Fibroblast of skin of left quadriceps (primary cell): ENCODE data around the gene ABCC2.

Experiments used
- DNase-seq, 2 experiments: peaks; one replicate each; pipeline ENCODE4 v3.0.0-alpha.2; 2013; ENCODE audit warnings: low read depth in 2 of 2

ABCC2 gene

DNA sequence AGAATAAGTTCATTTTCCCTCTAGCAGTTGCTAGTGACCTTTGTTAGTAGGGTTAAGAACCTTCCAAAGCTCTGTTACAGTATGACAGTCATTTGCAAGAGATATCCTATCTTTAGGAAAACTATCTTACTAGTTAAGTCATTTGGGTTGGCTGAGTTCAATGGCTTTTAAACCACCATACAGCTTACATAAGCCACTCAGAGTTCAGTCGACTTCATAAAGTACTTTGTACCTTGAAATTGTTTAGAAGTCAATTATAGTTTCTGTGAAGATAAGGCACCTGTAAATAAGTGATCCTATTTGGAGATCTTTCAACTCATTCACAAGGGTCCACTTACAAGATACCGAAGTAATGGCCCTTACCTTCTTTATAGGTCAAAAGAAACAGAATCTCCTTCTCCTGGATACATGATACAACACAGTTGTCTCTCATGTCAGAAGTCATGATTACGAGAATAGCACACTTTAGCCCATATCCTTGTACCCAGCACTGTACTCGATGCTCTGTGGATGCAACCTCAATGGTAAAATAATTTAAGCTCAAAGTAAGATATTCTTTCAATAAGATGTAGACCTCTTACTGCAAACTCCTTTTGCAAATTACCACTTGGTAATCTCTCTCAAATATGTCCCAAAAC is 11.9 kb upstream of the ABCC2 start:
- no peak for DNase-seq

DNA sequence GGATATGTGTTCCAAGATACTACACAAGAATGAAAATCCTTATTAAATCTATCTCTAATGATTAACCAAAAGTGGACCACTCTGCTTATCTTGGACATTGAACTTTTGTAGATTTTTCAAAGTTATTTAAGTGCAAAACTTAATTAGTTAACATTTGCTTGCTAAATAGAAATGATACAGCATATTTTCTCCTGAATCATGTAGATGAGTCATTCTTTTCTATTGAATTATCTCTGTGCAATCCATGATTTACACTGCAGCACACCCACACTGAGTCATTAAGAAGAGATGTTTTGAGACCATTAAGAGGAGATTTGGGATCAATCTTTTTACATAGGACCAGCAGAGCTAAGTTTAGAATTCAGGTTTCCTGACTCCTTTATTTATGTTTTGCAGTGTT is 6.6 kb upstream of the ABCC2 start:
- DNase-seq = peak; percentile 80

DNA sequence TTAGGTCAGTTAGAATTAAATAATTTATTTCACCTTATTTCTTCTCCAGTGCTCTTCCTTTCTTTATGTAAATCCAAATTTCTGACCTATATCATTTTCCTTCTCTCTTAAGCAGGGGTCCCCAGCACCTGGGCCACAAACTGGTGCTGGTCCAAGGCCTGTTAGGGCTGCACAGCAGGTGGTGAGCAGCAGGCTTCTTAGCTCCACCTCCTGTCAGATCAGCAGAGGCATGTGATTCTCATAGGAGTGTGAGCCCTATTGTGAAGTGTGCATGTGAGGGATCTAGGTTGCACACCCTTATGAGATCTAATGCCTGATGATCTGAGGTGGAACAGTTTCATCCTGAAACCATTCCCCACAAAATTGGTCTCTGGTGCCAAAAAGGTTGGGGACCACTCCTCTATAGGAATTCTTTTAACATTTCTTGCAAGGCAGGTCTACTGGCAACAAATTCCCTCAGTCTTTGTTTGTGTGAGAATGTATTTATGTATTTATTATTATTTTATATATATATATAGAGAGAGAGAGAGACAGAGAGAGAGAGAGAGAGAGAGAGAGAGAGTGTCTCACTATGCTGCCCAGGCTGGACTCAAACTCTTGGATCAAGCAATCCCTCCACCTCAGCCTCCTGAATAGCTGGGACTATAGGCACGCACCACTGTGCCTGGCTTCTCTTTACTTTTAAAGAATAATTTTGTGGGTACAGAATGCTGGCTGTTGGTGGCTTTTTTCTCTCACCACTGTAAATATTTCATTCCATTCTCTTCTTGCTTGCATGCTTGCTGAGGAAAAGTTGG is 4.3 kb upstream of the ABCC2 start:
- no peak for DNase-seq

DNA sequence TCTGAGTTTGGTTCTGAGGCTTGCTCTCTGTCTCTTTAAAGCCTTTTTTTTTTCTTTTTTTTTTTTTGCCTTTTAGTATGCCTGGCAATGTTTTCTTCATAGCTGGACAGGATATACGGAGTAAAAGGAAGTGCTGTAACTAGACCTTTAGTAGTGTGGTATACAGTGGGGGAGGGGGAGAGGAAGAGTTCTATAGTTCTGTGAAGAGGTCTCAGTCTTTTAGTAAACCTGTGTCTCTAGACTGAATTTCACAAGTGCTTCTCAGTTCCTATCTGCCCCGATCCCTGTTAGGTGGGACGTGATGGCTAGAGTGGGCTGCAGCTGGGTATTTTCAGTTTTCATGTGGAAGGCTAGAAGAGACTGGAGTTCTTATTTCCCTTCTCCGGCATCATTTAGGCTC is 3.1 kb upstream of the ABCC2 start:
- DNase-seq = peak in 1 of 2 experiments; percentile 44

DNA sequence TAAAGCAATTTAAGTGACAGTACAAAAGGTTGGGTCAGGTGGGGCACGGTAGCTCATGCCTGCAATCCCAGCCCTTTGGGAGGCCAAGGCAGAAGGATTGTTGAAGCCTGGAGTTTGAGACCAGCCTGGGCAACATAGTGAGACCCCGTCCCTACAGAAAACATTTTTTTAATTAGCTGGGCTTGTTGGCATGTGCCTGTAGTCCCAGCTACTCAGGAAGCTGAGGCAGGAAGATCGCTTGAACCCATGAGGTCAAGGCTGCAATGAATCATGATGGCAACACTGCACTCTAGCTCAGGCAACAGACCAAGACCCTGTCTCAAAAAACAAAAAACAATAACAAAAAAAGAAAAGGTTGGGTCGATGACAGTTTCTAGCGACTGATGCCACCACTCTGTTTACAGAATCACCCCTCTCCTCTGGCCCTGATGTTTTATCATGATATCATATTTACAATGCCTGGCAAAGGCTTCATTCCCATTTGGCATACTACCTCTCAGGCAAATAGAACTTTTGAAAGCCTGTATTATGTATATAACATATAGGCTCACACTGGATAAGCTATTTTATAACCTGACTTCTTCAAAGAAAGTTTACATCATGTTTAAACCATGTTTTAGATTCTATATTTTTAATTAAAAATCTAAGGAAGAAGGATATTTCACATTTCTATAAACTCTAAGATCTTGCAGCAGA is 558 bp upstream of the ABCC2 start:
- DNase-seq = no peak

DNA sequence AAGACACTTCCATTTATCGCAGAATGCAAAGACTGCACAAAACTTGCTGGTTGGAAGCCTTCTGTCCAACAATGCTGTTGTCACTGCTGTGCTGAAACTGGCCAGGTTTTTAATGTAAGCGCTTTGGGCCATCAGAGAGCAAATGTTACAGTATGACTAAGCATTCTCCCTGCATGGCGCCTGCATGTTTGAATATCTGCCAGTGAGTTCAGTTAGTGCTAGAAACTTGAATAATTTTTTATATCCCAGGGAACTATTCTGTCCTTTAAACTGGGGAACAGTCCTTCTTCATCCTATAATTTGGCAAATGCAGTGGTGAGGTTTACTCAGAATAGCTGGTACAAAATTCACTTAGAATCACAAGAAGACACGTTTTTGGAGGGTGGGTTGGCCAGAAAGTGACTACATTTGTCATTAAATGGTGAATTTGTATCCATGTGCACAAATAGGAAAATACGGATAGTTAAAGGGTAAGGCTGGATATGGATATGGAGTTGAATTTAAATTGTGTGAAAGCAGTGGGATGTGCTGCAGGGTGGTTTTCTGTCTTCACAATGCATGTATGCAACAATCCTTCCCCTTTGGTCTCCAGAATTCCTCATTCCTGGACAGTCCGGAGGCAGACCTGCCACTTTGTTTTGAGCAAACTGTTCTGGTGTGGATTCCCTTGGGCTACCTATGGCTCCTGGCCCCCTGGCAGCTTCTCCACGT is 1.7 kb downstream of the ABCC2 start:
- peak in 1 of 2 experiments; percentile 53 for DNase-seq

DNA sequence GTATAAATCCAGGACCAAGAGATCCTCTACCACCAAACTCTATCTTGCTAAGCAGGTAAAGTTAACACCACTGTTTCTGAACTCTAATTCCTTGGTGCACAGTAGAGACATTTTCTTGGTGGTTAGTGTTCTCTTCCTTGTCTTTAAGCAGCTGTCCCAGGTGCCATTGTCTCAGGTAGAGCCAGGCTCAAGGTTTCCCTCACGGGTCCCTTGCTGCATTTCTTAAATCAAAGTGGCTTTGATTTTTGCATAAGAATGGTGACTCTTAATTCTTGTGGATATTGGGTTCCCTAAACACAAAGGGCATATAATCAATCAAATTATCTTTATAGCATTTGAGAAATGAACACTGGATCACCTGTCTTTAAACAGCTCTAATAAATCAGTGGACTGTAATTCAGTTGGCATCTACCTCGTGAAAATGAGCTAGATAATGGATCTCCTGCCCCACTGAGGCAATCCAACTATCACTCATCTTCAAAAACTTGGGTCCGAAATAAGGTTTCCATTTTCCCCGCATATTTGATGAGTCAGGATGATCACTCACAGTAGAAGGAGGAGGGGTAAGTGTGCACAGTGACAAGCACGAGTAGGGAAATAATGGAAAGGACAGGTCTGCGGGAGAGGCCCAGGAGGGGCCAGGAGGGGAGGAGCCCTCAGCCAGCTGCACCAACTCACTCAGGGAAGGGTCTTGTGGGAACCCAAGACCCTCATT is 2.4 kb downstream of the ABCC2 start:
- DNase-seq = no peak

DNA sequence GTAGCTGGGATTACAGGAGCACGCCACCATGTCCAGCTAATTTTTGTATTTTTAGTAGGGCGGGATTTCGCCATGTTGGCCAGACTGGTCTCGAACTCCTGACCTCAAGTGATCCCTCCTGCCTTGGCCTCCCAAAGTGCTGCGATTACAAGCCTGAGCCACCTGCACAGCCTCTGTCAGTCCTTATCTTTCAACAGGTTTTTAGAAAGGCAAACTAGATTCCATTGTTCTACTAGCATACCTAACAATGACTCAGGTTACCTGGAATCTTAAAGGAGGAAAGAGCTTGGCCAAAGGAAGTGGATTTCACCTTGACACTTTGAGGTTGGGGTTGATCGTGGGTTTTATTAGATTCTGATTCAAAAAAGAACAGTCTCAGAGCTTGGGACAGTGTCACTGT is 3.2 kb downstream of the ABCC2 start:
- no peak for DNase-seq

DNA sequence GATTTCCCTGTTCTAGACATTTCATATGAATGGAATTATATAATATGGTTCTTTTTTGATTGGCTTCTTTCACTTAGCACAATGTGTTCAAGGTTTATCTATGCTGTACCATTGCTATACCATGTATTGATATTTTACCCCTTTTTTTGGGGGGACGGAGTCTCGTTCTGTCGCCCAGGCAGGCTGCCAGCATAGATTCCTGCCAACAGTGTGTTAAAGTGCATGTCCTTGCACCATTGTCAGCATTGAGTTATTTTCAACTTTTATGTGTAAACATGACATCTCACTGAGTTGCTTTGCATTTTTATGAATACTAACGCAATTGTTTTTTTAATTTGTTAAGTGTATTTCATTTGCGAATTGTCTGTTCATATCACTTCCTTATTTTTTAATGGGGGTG is 4.9 kb downstream of the ABCC2 start:
- DNase-seq = no peak

DNA sequence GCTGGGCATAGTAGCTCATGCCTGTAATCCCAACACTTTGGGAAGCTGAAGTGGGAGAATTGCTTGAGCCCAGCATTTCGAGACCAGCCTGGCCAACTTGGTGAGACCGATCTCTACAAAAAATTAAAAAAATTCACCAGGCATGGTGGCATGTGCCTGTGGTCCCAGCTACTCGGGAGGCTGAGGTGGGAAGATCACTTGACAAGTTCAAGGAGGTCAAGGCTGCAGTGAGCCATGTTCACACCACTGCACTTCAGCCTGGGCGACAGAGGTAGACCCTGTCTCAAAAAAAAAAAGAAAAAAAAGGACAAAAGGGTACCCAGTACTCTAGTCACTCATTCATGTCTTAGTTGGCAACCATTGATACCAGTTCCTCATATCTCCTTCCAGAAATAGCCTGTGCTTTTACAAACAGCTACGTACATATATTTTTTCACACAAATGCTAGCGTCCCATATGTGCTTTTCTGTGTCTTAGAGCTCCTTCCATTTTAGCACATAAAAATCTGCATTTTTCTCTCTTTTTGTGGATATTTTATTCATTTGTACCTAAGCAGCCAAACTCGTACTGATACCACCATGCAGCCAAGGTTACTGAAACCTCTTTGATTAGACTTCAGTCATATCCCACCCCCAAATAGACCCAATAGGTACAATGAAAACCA is 5.5 kb downstream of the ABCC2 start:
- DNase-seq = no peak

DNA sequence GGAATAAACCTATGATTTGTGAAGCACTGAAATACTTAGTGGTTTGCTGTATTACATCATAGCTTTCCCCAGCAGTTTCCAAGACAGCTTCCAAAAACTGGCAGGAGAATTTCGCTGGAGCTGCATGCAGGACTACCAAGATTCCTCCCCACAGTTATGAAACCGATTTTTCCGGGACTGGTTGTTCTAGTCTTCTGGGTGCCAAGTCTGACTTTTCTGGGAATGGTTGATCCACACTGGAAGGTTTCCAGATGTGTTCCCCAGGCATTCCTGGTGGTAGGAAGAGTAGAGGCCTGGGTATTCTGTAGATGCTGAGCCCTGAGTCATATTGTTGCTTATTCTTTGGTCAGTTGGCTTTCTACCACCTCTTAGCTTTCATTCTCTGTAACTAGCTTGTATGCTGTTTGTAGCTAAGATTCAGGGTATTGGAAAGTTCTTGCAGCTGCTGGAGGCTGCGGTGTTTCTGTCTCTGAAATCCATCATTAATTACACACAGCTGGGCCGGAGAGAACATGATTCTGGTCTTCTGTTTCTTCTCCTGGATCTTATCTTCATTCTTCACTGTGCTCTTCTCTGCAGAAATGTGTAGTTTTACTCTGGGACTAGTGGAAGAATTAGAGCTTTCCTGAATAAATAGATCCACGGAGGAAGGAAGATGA is 6.3 kb downstream of the ABCC2 start:
- peak; percentile 97 to 98 for DNase-seq

DNA sequence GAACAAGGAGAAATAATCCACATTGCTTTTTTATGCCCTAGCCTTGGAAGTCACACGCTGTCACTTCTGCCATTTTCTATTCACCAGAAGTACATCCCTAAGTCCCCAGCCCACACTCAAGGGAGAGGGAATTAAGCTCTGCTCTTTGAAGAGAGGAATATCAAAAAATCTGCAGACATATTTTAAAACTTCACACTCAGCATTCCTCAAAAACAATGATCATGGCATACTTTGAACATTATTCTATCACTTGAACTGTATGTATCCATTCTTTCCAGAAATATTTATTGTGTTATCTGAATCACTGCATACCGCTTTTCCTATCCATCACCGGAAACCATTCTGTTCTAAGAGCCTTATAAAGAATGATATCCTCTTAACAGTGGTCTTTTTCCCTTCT is 9.4 kb downstream of the ABCC2 start:
- no peak for DNase-seq

DNA sequence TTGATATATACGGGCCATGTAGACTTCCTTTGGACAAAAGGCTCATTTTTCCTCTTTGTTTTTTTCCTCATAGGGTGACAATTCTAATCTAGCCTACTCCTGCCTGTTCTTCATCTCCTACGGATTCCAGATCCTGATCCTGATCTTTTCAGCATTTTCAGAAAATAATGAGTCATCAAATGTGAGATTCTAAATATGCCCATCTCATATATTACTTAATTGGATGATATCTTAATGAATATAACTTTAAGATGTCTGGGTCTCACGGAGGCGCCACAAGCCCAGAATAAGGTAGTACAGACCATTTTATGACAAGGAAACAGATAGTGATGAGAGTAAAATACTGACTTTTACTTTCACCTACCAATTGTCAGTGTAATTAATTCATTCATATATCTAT is 11.4 kb downstream of the ABCC2 start:
- no peak for DNase-seq

DNA sequence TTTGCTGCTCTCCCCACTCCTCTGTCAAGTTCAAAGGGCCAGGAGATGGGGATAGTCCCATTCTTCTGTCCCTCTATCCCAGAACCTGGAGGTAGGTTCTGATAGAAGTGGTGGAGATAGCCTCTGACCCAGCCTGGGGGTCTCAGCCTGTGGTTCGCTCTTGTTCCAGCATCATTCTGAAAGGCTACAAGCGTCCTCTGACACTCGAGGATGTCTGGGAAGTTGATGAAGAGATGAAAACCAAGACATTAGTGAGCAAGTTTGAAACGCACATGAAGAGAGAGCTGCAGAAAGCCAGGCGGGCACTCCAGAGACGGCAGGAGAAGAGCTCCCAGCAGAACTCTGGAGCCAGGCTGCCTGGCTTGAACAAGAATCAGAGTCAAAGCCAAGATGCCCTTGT is 14.5 kb downstream of the ABCC2 start:
- no peak for DNase-seq

DNA sequence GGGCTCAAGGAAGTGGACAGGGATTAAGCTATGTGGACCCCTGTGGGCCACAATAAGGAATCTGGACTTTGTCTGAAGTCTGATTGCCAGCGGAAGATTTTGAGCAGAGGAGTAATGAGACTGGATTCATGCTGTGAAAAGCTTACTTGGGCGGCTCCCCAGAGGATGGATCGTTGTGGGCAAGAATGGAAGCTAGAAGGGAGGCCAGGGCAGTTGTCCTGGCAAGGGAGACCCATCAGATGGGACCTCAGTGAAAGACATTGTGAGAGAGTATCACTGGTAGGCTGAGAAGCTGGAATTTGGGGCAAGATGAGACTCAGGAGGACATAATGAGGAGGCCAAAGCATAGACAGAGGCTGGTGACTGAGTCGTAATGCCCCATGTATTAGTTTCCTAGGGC is 15.6 kb downstream of the ABCC2 start:
- DNase-seq = no peak

DNA sequence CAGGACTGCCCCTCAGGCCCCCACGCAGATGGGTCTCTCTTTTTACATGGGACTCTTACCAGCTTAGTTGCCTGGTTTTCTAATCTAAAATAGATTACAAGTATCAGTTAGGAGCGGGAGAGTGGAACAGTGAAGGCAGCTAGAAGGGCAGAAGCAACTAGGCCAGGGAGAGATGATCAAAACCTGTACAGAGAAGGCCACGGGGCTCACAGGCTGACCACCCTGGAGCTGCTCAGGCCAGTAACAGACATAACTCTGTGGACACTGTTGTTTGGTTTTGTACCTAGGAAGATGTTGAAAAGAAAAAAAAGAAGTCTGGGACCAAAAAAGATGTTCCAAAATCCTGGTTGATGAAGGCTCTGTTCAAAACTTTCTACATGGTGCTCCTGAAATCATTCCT is 16.5 kb downstream of the ABCC2 start:
- no peak for DNase-seq

DNA sequence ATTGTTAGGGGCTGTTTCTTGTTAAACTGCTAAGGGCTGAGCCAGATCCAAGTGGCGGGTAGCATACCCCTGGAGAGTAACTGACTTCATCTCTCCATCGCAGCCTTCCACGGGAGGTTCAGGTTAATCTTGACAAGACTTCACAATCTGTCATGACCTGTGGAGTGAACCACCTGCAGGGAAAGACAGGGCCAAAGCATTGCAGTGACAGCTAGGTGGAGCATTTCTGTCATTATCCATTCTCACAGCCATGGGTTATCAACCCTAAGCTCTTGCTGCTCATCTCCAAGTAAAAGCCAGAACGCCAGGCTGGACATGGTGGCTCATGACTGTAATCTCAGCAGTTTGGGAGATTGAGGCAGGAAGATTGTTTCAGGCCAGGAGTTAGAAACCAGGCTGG is 17.2 kb downstream of the ABCC2 start:
- DNase-seq = no peak

DNA sequence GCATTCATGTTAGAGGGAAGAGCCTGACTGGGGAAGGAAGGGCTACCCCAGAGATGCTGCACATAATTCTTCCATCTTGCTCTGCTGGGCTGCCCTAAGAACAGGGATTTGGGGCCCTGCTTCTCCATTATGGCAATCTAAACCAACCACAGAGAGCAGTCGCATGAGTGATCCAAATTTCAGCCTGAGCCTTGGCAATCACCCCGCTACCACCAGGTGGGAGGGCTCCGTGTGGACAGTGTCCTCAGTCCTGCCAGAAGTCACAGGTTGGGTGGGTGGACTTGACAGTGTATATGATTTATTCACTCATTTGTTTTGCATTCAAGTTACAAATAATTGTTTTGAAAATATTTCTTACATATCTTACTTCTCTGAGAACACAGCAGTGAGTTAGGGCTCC is 22.0 kb downstream of the ABCC2 start:
- DNase-seq = no peak

DNA sequence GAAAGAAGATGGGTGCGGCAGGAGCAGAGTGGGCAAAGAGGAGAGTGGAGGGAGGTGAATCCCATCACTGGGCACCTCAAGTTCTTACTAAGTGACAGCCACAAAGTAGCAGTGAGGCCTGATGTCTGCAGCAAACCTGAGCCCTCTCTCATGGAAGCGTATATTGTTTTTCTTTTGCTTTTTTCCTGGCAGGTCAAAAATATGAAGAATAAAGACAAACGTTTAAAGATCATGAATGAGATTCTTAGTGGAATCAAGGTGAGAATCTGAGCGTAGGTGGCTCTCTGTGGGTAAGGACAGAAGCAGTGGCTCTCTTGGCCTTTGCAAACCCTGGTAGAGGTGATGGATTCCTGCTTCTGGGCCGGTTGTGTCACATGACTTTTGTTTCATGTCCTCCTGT is 22.8 kb downstream of the ABCC2 start:
- no peak for DNase-seq

DNA sequence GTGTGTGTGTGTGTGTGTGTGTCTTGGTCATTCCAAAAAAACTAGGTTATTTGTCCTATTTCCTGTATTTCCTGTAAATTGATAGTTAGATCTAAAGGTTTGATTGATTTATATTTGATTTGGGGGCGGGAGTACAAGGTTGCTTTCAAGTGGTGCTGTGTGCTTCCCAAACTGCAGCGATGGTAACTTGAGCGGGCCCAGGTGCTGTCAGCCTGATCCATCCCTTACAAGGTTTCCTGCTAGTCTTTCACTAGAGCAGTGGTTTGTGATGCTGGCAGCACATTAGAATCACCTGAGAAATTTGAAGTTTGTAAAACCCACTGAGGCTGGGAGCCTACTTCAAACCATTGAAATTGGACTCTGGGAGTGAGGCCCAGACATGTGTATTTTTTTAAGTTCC is 23.7 kb downstream of the ABCC2 start:
- no peak for DNase-seq

DNA sequence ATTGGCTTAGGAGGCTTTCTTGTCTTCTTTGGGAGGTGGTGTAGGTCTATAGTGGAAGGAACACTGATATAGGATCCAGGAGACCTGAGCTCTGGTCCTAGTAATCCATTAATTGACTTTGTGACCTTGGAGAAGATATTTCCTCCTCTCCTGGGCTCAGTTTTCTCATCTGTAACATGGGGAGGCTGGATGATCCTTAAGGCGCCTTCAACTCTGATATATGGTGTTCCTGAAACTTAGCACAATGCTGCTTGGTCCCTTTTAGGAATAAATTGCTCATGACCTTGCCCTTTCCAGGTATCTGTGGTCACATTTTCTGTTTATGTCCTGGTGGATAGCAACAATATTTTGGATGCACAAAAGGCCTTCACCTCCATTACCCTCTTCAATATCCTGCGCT is 25.3 kb downstream of the ABCC2 start:
- DNase-seq = no peak
